GM23248 (cell line): ENCODE results near the gene TCF12.

Source experiments
- EZH2 ChIP-seq: fragments of 200-600 bp; sonication (generic); IDR thresholded peaks from 2 replicates; pipeline ENCODE4 v1.6.1; 2018; ENCODE audit warnings: antibody characterized with exemption, mild to moderate bottlenecking; ENCODE audit not compliant: insufficient read depth, poor library complexity, severe bottlenecking
- EZH2phosphoT487 ChIP-seq: fragments of 200-600 bp; sonication (generic); IDR thresholded peaks from 2 replicates; pipeline ENCODE4 v1.6.1; 2018; ENCODE audit warnings: antibody characterized with exemption, moderate library complexity, mild to moderate bottlenecking, low read depth; ENCODE audit not compliant: insufficient read depth

GRCh38 chr15:57263520-57263919 lies 345.1 kb downstream of the TCF12 start:
- TF ChIP-seq EZH2phosphoT487 (no peak), EZH2 (no peak)
